Esophagus muscularis mucosa (tissue), 4 donors: ENCODE data around the gene ERCC5. TPM values are rescaled to one million over a fixed set of nuclear protein-coding genes. Genes with fewer than 3 reads are reported as not detected.

Source experiments
- DNase-seq: peaks from one replicate; pipeline ENCODE4 v3.0.0-alpha.2; 2017; ENCODE audit errors: extremely low spot score
- H3K27ac ChIP-seq, 4 donors: fragments of 200-600 bp; sonication (generic); replicated peaks in 1 of 4; 1 replicate in 3 of 4; 2 replicates in 1 of 4; pipeline ENCODE4 v1.5.1; 2016 to 2019; ENCODE audit warnings: mild to moderate bottlenecking in 1 of 4
- H3K27me3 ChIP-seq, 4 donors: fragments of 200-600 bp; sonication (generic); one replicate each; pipeline versions ENCODE4 v1.5.1 to v1.6.0; 2016 to 2019
- H3K36me3 ChIP-seq, 4 donors: fragments of 200-600 bp; sonication (generic); one replicate each; pipeline ENCODE4 v1.5.1; 2016 to 2019
- H3K4me1 ChIP-seq, 4 donors: fragments of 200-600 bp; sonication (generic); one replicate each; pipeline ENCODE4 v1.5.1; 2016 to 2019
- H3K4me3 ChIP-seq, 4 donors: fragments of 200-600 bp; sonication (generic); 1 replicate in 2 of 4; 2 replicates in 2 of 4; pipeline ENCODE4 v1.5.1; 2016 to 2019; ENCODE audit warnings: mild to moderate bottlenecking in 4 of 4, moderate library complexity in 1 of 4
- H3K9me3 ChIP-seq, 4 donors: fragments of 200-600 bp; sonication (generic); 1 replicate in 3 of 4; 2 replicates in 1 of 4; pipeline ENCODE4 v1.5.1; 2016 to 2019
- EP300 ChIP-seq: sonication (generic); formaldehyde crosslinking; IDR thresholded peaks from one replicate; pipeline ENCODE4 v1.6.1; 2017; ENCODE audit warnings: antibody characterized with exemption
- POLR2A ChIP-seq: fragments of 450-650 bp; IDR thresholded peaks from one replicate; pipeline ENCODE4 v1.6.1; 2017; ENCODE audit warnings: antibody characterized with exemption, moderate library complexity, mild to moderate bottlenecking, low read depth
- POLR2AphosphoS5 ChIP-seq, 2 donors: sonication (generic); formaldehyde crosslinking; IDR thresholded peaks; one replicate each; pipeline ENCODE4 v1.6.1; 2017; ENCODE audit warnings: antibody characterized with exemption in 2 of 2
- WGBS: methylation state at CpG from one replicate; pipeline ENCODE4 v1.1.5; 2018; 5-methylcytosine and 5-hydroxymethylcytosine counted together
- intact Hi-C: fragments of 100-400 bp; cut with DNase I; formaldehyde crosslinking; loops from one replicate; pipeline ENCODE4 v1.15.1; 2023
- total RNA-seq, 4 donors: library from RNA; depleted of rRNA; stranded (reverse); fragments of >200 nt; gene quantifications; one replicate each; pipeline versions ENCODE4 v1.1.0 to v1.2.1, GENCODE V29; 2016
- TF ChIP-seq, protein P1 (sequence below), 3 experiments: fragments of 200-600 bp in 2 of 3; fragments of 450-650 bp in 1 of 3; sonication (generic) in 2 of 3; IDR thresholded peaks; one replicate each; pipeline ENCODE4 v1.5.1; 2017 to 2019; ENCODE audit warnings: antibody characterized with exemption in 3 of 3, mild to moderate bottlenecking in 2 of 3, moderate library complexity in 1 of 3

Gene ERCC5
- total RNA-seq, 4 donors from 2014 or later = 36.1 to 61.0 (median 44.0) TPM

DNA sequence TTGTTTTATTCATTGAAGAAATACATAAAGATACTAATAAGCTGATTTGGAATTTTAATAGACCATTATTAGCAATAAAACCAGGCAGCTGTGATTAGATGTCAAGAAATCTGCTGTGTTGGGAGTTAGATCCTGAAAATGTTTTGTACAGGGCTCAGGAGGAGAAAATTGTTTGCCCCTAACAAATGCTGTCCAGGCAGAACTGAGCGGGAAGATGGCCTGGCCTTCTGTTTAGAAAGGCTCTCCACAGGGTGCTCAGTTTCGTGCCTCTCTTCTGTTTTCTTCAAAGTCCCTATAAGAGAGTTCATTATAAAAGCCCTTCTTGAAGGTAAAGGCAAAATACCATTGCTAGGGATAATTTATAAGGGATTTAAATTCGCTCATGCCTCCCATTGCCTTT, 64.1 kb downstream of the ERCC5 start:
- Histone ChIP-seq H3K27me3 (peaks cover 0 to 22% (median 0%) of the 10 kb centered on the region in 4 donors), H3K36me3 (no peaks in the 10 kb centered on the region), H3K27ac (no peak overlapping the region), H3K4me3 (no peak overlapping the region), H3K4me1 (no peaks in the 10 kb centered on the region), H3K9me3 (no peaks in the 10 kb centered on the region)
- TF ChIP-seq EP300 = no peak
- TF ChIP-seq, protein P1, sequence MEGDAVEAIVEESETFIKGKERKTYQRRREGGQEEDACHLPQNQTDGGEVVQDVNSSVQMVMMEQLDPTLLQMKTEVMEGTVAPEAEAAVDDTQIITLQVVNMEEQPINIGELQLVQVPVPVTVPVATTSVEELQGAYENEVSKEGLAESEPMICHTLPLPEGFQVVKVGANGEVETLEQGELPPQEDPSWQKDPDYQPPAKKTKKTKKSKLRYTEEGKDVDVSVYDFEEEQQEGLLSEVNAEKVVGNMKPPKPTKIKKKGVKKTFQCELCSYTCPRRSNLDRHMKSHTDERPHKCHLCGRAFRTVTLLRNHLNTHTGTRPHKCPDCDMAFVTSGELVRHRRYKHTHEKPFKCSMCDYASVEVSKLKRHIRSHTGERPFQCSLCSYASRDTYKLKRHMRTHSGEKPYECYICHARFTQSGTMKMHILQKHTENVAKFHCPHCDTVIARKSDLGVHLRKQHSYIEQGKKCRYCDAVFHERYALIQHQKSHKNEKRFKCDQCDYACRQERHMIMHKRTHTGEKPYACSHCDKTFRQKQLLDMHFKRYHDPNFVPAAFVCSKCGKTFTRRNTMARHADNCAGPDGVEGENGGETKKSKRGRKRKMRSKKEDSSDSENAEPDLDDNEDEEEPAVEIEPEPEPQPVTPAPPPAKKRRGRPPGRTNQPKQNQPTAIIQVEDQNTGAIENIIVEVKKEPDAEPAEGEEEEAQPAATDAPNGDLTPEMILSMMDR (IDR thresholded peaks at IDR 0.05) = no peak
- no peak for TF ChIP-seq POLR2AphosphoS5 (IDR thresholded peaks at IDR 0.05)
- 89% methylated on average over 3 of the region's 3 CpGs for WGBS
- intact Hi-C loops = no loop called here
- no peak for DNase-seq

DNA sequence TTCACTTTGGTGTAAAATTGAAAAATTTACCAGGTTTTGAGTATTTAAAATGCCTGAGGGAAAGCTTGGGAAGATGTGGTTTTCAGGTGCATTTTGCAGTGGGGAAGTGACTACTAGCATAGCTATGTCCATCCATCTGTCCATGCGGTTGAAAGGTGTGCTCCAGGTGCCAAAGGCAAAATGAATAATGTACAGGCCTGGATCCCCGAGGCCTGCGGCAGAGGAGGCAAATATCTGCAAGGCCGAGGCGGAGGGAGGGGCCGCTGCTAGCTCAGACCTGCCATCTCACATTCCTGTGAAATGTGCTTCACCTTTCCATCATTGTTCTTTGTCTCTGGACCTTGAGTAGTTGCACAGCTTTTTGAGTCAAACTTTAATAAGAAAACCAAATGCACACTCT, 65.5 kb downstream of the ERCC5 start:
- TF ChIP-seq, protein P1 (IDR thresholded peaks at IDR 0.05) = no peak
- TF ChIP-seq EP300 = no peak
- TF ChIP-seq POLR2AphosphoS5 (IDR thresholded peaks at IDR 0.05) = no peak
- no peak for TF ChIP-seq POLR2A
- Histone ChIP-seq H3K36me3 (no peaks in the 10 kb centered on the region), H3K9me3 (no peaks in the 10 kb centered on the region), H3K27ac (no peak overlapping the region), H3K4me3 (no peak overlapping the region), H3K4me1 (no peaks in the 10 kb centered on the region), H3K27me3 (peaks cover 0 to 26% (median 0%) of the 10 kb centered on the region in 4 donors)
- 82% methylated on average over 6 of the region's 6 CpGs for whole genome bisulfite sequencing
- intact Hi-C loops = no loop called here
- no peak for DNase-seq

DNA sequence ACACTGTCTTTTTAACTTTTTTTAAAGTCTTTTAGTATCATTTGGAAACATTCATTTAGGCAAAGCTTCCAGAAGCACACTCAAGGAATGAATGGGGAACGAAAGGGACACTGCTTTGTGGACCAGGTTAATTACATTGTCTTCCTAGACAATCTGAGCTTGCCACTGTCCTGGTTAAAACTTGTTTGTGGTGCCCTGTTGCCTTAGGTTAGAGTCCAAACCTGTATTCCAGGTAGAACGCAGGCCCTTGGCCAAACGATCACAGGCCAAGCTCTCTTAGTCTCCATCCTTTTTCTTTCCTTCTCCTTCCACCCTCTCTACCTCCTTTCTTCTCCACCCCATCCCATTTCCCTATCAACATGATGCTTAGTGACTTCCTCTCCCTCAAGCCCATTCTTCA, 66.8 kb downstream of the ERCC5 start:
- intact Hi-C loops = no loop called here
- TF ChIP-seq, protein P1 (IDR thresholded peaks at IDR 0.05) = no peak
- TF ChIP-seq POLR2A (no peak), POLR2AphosphoS5 (IDR thresholded peaks at IDR 0.05) (no peak), EP300 (no peak)
- no peak overlapping the region for H3K4me3 ChIP-seq
- H3K27me3 ChIP-seq = peaks cover 0 to 26% (median 0%) of the 10 kb centered on the region in 4 donors
- H3K27ac ChIP-seq = no peak overlapping the region
- no peaks in the 10 kb centered on the region for H3K9me3 ChIP-seq
- DNase-seq = no peak
- H3K36me3 ChIP-seq = no peaks in the 10 kb centered on the region
- WGBS = 92% methylated on average over 3 of the region's 3 CpGs
- H3K4me1 ChIP-seq = no peaks in the 10 kb centered on the region

DNA sequence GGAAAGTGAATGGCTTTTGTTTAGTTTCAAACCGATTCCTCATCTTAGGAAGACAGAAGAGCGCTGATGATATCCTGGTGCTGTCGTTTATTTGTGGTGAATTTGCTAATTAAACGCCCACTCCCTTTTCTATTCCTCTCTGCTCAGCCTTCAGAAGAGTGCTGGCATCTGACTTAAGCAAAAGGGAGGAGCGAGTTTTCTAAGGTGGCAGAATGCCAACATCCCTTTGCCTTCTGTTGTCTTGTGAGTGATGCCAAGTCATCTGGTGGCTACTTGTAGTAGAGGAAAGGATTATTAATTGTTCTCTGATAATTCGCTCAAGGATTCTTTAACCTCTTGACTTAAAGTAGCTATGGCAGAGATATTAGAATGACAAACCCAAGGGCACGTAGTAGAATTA, 68.1 kb downstream of the ERCC5 start:
- Histone ChIP-seq H3K4me1 (no peaks in the 10 kb centered on the region), H3K27me3 (peaks cover 0 to 26% (median 0%) of the 10 kb centered on the region in 4 donors), H3K27ac (no peak overlapping the region), H3K9me3 (no peaks in the 10 kb centered on the region), H3K36me3 (no peaks in the 10 kb centered on the region), H3K4me3 (no peak overlapping the region)
- 36% methylated on average over 7 of the region's 7 CpGs for WGBS
- intact Hi-C loops = no loop called here
- no peak for TF ChIP-seq POLR2AphosphoS5 (IDR thresholded peaks at IDR 0.05)
- TF ChIP-seq, protein P1 (IDR thresholded peaks at IDR 0.05) = no peak
- TF ChIP-seq POLR2A = no peak
- TF ChIP-seq EP300 = no peak
- DNase-seq = no peak

DNA sequence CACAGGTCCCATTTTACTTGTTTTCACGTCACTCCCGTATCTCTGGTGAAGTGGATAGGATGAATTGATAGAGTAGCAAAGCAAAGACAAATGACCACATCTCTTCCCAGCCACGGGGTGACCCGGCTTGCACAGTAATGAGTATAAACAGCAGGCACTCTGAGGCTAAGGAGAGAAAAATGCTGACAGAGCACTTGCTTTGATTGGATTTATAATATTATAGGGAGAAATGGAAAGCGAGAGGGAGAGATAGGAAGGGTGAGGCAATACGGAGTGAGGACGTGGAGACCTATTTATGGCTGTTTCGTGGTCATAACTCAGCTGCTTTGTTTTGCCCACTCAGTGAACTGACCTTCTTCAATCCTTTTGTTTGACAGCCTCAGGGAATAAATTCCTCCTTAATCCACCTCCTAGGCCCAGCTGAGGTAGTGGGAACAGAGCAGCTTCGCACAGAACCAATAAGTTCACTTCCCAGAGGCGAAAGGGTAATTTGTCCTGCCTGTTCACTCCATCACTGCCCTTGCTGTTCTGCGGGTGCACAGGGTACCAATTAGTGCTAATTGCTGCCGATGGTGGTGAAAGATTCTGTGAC, 68.6 kb downstream of the ERCC5 start:
- H3K4me3 ChIP-seq = no peak overlapping the region
- H3K27ac ChIP-seq = no peak overlapping the region
- no peak for TF ChIP-seq POLR2AphosphoS5 (IDR thresholded peaks at IDR 0.05)
- no peak for TF ChIP-seq EP300
- no peak for TF ChIP-seq POLR2A
- TF ChIP-seq, protein P1 (IDR thresholded peaks at IDR 0.05) = no peak
- H3K27me3 ChIP-seq = peaks cover 0 to 26% (median 0%) of the 10 kb centered on the region in 4 donors
- H3K9me3 ChIP-seq = no peaks in the 10 kb centered on the region
- WGBS = 67% methylated on average over 12 of the region's 12 CpGs
- H3K36me3 ChIP-seq = no peaks in the 10 kb centered on the region
- no peak for DNase-seq
- H3K4me1 ChIP-seq = no peaks in the 10 kb centered on the region
- intact Hi-C loops = no loop called here
